Loucy (cell line): ENCODE data around the gene NCOA7.

Experiments
- CTCF ChIP-seq: fragments of 200-600 bp; sonication (generic); conservative IDR thresholded peaks from 2 replicates; pipeline ENCODE4 v1.5.1; 2014; ENCODE audit warnings: mild to moderate bottlenecking, antibody characterized with exemption, low read length
- EZH2phosphoT487 ChIP-seq: fragments of 200-600 bp; IDR thresholded peaks from 2 replicates; pipeline ENCODE4 v1.6.1; 2018; ENCODE audit warnings: antibody characterized with exemption, mild to moderate bottlenecking, moderate library complexity, borderline replicate concordance

- TF ChIP-seq CTCF, result no peak
- no peak for TF ChIP-seq EZH2phosphoT487
These were observed 3.8 kb downstream of the NCOA7 start for GRCh38 chr6:125794342-125795137.
